ENCODE data around the gene LHFPL2. TPM values are rescaled to one million over a fixed set of nuclear protein-coding genes. Genes with fewer than 3 reads are reported as not detected.
"Not testable (repeated sequence)": the region's sequence is repeated elsewhere in the genome, so short reads cannot be mapped to it uniquely, and the experiment has no call there.

LHFPL2 gene, protein sequence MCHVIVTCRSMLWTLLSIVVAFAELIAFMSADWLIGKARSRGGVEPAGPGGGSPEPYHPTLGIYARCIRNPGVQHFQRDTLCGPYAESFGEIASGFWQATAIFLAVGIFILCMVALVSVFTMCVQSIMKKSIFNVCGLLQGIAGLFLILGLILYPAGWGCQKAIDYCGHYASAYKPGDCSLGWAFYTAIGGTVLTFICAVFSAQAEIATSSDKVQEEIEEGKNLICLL
- total RNA-seq, result under 1 TPM; 0.12 to 0.21 TPM

DNA sequence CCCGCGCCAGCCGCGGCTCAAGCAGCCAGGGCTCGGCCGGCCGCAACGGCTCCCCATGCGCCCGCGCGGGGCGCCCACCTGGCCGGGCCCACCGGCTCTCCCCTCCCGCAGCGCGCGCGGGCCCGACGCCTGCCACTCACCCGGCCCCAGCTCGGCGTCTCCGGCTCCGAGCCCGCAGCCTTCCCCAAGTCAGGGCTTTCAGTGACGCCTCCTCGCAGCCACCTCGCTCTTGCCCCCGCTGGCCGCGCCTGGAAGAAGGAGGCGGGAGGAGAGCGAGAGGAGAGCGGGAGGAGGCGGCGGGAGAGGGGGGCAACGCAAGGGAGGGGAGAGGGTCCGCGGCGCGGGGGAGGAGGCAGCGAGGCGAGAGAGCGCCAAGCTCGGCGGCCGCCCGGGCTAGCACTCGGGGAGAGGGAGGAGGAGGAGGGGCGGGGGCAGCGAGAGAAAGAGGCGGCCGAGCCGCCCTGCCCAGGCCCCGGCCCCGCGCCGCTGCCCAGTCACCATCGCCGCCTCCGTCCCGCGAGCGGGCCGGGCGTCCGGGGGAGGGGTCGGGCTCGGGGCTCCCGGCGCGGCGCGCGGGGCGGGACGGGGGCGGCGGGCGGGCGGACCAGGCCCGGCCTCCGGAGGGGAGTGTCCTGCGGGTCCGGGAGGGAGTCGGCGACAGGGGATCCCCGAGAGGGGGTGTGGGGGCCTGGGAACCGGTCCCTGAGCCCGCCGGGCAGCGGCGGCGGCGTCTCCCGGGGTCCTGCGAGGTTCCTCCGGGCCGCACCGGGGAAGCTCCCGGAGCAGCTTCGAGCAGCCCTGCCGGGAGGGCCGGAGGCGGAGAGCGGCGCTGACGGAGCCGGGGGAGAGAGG is at the start of gene LHFPL2:
LHFPL2 (minus strand) TSS at position 414 of the 852 bp plus-strand sequence. CDS start 138,559 bp downstream, outside the sequence.
- H3K9me3 Mint-ChIP-seq, result no peaks in the 10 kb centered on the region
- no peak within 1 kb of the TSS for H3K27ac Mint-ChIP-seq
- peak within 1 kb of the TSS; percentile 62 to 80 for H3K4me3 Mint-ChIP-seq
- DNase-seq, result peak; percentile 47 to 57
- peaks cover 22% of the 10 kb centered on the region for H3K4me1 Mint-ChIP-seq (ENCODE audit: low read depth)
- H3K36me3 Mint-ChIP-seq (ENCODE audit: insufficient read depth in 2 of 2), result peaks cover 0 to 3% of the 10 kb centered on the region in 2 donors
- H3K27me3 Mint-ChIP-seq (ENCODE audit: low read depth), result peaks cover 67% of the 10 kb centered on the region
- peak; percentile 76 to 78 for ATAC-seq (replicated peaks in 1 of 2)

DNA sequence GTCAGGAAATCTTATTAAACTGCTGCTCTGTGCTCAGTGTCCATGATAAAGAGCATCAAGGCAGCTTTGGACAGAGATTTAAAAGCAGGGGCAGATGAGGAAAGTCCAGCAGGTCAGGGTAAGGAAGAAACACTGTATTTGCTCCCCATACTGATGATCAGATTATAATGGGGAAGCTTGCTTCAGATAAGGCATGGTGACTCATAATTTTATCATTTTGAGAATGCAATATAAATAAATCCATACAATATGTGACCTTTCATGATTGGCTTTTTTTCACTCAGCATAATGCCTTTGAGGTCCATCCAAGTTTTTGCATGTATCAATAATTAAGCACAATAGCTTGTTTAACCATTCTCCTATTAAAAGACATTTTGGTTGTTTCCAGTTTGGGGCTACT is 48.1 kb upstream of the LHFPL2 start:
- Mint-ChIP-seq H3K27ac (no peak overlapping the region), H3K4me3 (no peak overlapping the region), H3K9me3 (peaks cover 0 to 1% of the 10 kb centered on the region in 2 donors), H3K4me1 (ENCODE audit: low read depth) (no peaks in the 10 kb centered on the region), H3K27me3 (ENCODE audit: low read depth) (no peaks in the 10 kb centered on the region), H3K36me3 (ENCODE audit: insufficient read depth in 2 of 2) (peaks cover 0 to 2% of the 10 kb centered on the region in 2 donors)
- ATAC-seq (replicated peaks in 1 of 2) (no peak), DNase-seq (no peak)

DNA sequence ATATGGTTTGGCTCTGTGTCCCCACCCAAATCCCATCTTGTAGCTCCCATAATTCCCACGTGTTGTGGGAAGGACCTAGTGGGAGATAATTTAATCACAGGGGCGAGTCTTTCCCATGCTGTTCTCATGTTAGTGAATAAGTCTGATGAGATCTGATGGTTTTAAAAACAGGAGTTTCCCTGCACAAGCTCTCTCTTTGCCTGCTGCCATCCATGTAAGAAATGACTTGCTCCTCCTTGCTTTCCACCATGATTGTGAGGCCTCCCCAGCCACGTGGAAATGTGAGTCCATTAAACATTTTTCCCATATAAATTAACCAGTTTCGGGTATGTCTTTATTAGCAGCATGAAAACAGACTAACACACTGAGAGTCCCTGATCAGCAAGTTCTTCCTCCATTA is 47.5 kb upstream of the LHFPL2 start:
- H3K36me3 Mint-ChIP-seq (ENCODE audit: insufficient read depth in 2 of 2); DNase-seq; H3K4me1 Mint-ChIP-seq (ENCODE audit: low read depth); H3K27me3 Mint-ChIP-seq (ENCODE audit: low read depth); ATAC-seq (replicated peaks in 1 of 2); H3K9me3 Mint-ChIP-seq; H3K4me3 Mint-ChIP-seq; H3K27ac Mint-ChIP-seq: not testable (repeated sequence)

DNA sequence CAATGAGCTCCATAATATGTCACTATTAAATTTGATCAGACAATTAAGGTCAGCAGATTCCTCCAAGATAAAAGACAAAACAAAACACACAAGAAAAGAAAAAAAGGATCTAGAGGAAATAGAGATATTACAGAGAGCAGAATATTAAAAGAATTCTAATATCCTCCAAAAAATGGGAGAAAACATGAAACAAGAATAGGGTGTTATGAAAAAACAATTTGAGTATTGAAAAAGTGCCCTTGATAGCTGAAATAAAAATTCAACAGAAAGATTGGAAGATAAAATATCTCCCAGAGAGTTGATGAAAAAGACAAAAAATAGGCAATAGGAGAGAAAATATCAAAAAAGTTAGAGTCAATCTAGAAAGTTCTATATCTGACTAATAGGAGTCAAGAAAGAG is 44.8 kb upstream of the LHFPL2 start:
- H3K4me1 Mint-ChIP-seq (ENCODE audit: low read depth), result no peaks in the 10 kb centered on the region
- no peak overlapping the region for H3K27ac Mint-ChIP-seq
- H3K4me3 Mint-ChIP-seq, result no peak overlapping the region
- peaks cover 0 to 1% of the 10 kb centered on the region in 2 donors for H3K9me3 Mint-ChIP-seq
- H3K36me3 Mint-ChIP-seq (ENCODE audit: insufficient read depth in 2 of 2), result peaks cover 0 to 2% of the 10 kb centered on the region in 2 donors
- H3K27me3 Mint-ChIP-seq (ENCODE audit: low read depth), result no peaks in the 10 kb centered on the region
- no peak for DNase-seq
- no peak for ATAC-seq (replicated peaks in 1 of 2)

DNA sequence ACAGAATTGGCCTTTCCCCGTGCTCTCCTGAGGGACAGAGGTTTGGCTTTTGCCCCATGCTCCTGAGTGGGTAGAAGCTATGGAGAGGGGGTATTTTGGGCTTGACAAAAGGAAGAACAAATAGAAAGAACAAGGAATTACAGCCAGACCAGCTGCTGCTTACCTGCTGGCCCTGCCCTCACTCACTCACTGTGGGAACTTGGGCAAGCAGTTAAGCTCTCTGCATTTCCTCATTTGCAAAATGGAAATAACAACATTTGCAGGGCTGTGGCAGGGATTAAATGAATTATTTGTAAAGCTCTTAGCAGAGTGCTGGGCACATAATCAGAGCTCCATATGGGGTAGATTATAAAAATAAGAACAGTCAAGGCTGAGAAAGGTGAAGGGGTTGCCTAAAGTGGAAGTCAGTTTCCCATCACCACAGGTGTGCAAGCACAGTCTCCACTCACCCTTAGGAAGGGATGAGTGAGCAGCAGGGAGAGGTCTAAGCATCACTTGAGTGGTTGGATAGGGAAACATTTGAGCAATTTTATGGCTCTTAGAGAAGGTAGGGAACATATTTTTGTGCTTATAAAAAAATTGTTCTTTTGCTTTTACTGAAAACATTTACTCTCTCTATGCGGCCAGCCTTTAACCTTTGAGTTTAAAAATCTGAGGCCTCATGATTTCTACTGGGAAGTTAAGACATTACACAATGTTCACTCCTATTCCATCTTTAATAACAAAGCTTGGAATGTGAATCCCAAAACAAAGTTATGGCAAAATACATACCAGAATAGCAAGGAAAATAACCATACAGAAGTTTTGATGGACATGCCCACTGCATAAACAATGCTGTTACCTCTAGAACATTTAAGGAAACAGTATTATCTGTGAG is 42.8 kb upstream of the LHFPL2 start:
- H3K36me3 Mint-ChIP-seq (ENCODE audit: insufficient read depth in 2 of 2), result peaks cover 0 to 2% of the 10 kb centered on the region in 2 donors
- H3K4me3 Mint-ChIP-seq, result no peak overlapping the region
- no peak overlapping the region for H3K27ac Mint-ChIP-seq
- H3K4me1 Mint-ChIP-seq (ENCODE audit: low read depth), result no peaks in the 10 kb centered on the region
- DNase-seq, result no peak
- H3K27me3 Mint-ChIP-seq (ENCODE audit: low read depth), result no peaks in the 10 kb centered on the region
- peaks cover 0 to 3% of the 10 kb centered on the region in 2 donors for H3K9me3 Mint-ChIP-seq
- ATAC-seq (replicated peaks in 1 of 2), result no peak

DNA sequence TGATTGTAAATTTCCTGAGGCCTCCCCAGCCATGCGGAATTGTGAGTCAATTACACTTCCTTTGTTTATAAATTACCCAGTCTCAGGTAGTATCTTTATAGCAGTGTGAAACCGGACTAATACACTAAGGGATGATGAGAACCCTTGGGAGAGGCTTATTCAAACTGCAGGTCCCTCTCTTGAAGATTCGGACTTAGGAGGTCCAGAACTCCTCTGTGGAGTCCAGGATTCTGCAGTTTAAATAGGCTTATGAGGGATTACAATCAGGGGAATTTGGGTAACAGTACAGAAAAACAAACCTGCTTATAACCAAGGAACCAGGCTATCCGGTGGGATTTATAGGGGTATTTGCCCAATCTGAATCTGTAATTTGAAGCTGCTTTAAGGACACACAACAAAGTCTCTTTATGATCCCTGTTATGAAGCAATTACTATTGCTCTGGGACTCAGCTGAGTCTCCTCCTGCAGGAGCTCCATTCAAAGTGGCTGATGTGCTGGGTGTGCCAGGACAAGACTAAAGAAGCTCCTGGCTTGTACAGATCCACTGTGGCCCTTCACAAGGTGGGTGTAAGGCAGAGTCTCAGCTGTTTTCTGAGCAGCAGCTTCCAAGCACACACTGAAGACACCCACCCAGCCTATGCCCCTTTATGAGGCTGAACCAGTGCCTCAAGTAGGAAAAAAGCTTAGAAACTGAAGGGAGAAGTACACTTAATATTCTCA is 41.8 kb upstream of the LHFPL2 start:
- ATAC-seq (replicated peaks in 1 of 2), result no peak
- H3K27ac Mint-ChIP-seq, result no peak overlapping the region

DNA sequence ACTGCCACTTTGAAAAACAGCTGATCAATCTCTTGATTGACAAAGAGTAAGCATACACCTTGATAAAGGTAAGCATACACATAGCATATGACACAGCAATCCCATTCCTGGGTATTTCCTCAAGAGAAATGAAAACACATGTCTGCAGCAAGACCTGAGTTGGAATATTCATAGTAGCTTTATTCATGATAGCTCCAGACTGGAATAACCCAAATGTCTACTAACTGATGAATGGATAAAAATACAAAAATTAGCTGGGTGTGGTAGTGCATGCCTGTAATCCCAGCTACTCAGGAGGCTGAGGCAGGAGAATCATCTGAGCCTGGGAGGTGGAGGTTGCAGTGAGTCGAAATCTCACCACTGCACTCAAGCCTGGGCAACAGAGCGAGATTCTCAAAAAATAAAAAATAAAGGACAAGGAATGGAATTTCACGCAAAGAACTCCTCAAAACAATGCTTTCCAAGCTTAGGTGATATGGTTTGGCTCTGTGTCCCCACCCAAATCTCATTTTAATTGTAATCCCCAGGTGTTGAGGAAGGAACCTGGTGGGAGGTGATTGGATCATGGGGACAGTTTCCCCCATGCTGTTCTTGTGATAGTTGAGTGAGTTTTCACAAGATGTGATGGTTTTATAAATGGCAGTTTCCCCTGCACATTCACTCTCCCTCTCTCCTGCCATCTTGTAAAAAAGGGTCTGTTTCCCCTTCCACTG is 41.1 kb upstream of the LHFPL2 start:
- Mint-ChIP-seq H3K36me3 (ENCODE audit: insufficient read depth in 2 of 2) (peaks cover 0 to 2% of the 10 kb centered on the region in 2 donors), H3K4me3 (no peak overlapping the region), H3K9me3 (peaks cover 0 to 2% of the 10 kb centered on the region in 2 donors), H3K4me1 (ENCODE audit: low read depth) (no peaks in the 10 kb centered on the region), H3K27ac (no peak overlapping the region), H3K27me3 (ENCODE audit: low read depth) (peaks cover 1% of the 10 kb centered on the region)
- no peak for ATAC-seq (replicated peaks in 1 of 2)
- no peak for DNase-seq

More for the DNA sequence above, 41.8 kb upstream of the LHFPL2 start:
- H3K9me3 Mint-ChIP-seq, result peaks cover 0 to 3% of the 10 kb centered on the region in 2 donors
- peaks cover 0 to 2% of the 10 kb centered on the region in 2 donors for H3K36me3 Mint-ChIP-seq (ENCODE audit: insufficient read depth in 2 of 2)
- H3K27me3 Mint-ChIP-seq (ENCODE audit: low read depth), result no peaks in the 10 kb centered on the region
- no peak overlapping the region for H3K4me3 Mint-ChIP-seq
- H3K4me1 Mint-ChIP-seq (ENCODE audit: low read depth), result no peaks in the 10 kb centered on the region
- no peak for DNase-seq

DNA sequence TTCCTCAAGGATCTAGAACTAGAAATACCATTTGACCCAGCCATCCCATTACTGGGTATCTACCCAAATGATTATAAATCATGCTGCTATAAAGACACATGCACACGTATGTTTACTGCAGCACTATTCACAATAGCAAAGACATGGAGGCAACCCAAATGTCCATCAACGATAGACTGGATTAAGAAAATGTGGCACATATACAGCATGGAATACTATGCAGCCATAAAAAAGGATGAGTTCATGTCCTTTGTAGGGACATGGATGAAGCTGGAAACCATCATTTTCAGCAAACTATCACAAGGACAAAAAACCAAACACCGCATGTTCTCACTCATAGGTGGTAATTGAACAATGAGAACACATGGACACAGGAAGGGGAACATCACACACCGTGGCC is 38.9 kb upstream of the LHFPL2 start:
- H3K4me3 Mint-ChIP-seq; H3K36me3 Mint-ChIP-seq (ENCODE audit: insufficient read depth in 2 of 2); H3K4me1 Mint-ChIP-seq (ENCODE audit: low read depth); H3K27ac Mint-ChIP-seq; ATAC-seq (replicated peaks in 1 of 2); DNase-seq; H3K9me3 Mint-ChIP-seq: not testable (repeated sequence)
- peaks cover 20% of the 10 kb centered on the region for H3K27me3 Mint-ChIP-seq (ENCODE audit: low read depth)

DNA sequence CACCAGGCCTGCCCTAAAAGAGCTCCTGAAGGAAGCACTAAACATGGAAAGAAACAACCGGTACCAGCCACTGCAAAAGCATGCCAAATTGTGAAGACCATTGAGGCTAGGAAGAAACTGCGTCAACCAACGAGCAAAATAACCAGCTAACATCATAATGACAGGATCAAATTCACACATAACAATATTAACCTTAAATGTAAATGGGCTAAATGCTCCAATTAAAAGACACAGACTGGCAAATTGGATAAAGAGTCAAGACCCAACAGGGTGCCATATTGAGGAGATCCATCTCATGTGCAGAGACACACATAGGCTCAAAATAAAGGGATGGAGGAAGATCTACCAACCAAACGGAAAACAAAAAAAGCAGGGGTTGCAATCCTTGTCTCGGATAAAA is 35.3 kb upstream of the LHFPL2 start:
- H3K27me3 Mint-ChIP-seq (ENCODE audit: low read depth), result peaks cover 20% of the 10 kb centered on the region
- H3K9me3 Mint-ChIP-seq; H3K4me3 Mint-ChIP-seq; H3K4me1 Mint-ChIP-seq (ENCODE audit: low read depth); H3K36me3 Mint-ChIP-seq (ENCODE audit: insufficient read depth in 2 of 2); DNase-seq; H3K27ac Mint-ChIP-seq; ATAC-seq (replicated peaks in 1 of 2): not testable (repeated sequence)

DNA sequence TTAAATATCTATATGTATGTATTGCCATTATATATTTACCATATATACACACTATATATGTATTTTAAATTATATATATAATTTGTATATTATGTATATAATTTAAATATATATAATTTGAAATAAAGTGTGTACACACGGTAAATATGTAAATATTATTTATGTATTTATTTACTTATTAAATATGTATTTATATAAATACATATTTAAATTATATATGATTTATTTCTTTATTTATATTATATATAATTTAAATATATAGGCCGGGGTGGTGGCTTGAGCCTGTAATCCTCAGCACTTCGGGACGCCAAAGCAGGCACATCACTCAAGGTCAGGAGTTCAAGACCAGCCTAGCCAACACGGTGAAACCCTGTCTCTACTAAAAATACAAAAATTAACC is 31.3 kb upstream of the LHFPL2 start:
- Mint-ChIP-seq H3K36me3 (ENCODE audit: insufficient read depth in 2 of 2) (no peaks in the 10 kb centered on the region), H3K9me3 (peaks cover 0 to 6% of the 10 kb centered on the region in 2 donors), H3K4me3 (no peak overlapping the region), H3K27ac (no peak overlapping the region), H3K27me3 (ENCODE audit: low read depth) (peaks cover 20% of the 10 kb centered on the region), H3K4me1 (ENCODE audit: low read depth) (peaks cover 11% of the 10 kb centered on the region)
- no peak for DNase-seq
- no peak for ATAC-seq (replicated peaks in 1 of 2)

DNA sequence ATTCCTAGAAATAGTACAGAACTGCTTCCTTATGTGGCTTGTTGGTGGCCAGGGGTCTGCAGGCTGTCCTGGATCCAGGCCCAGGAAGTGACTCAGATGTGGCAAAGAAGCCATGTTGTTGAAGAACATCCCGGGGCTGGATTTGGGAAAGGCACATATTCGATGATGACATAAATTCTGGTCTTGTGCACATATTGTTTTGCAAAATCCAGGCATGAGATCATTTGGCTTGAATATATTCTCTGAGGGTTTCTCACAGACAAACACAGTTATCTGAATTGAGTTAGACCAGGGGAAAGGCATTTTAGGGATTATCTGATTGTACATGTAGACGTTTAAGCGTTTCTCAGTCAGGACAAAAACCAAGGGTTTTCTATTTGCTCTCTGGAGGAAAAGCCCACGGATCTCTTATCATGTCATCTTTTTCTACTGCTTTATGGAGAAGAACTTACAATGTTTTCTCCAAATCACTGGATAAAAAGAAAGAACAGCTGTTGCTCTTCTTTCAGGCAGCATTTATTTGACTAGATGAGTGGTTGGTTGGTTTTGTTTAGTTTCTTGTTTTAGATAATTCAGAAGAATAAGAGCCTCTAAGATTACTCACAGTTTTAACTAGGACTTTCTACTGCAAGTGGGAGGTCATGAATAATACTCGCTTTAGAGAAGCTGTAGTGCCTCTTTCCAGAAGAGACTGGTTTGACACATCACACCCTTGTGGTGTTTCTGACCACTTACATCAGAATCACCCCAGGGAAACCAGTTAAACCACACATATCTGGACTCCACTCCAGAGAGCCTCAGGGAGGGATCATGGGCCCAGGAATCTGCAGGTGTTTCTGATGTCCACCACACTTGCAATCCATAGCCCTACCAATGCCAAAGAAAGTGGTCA is 29.5 kb upstream of the LHFPL2 start:
- Mint-ChIP-seq H3K9me3 (peaks cover under 1 to 2% of the 10 kb centered on the region in 2 donors), H3K36me3 (ENCODE audit: insufficient read depth in 2 of 2) (no peaks in the 10 kb centered on the region), H3K4me1 (ENCODE audit: low read depth) (peaks cover 11% of the 10 kb centered on the region), H3K27me3 (ENCODE audit: low read depth) (peaks cover 9% of the 10 kb centered on the region), H3K4me3 (peak overlapping the region in 1 of 2 donors; percentile 31), H3K27ac (no peak overlapping the region)
- ATAC-seq (replicated peaks in 1 of 2), result peak; percentile 85 to 93
- peak; percentile 2 to 3 for DNase-seq
